ENCODE results near the gene HSPH1.
A peak's percentile ranks its signal among the peaks of the same experiment; 100 is the strongest.

The HSPH1 gene

DNA sequence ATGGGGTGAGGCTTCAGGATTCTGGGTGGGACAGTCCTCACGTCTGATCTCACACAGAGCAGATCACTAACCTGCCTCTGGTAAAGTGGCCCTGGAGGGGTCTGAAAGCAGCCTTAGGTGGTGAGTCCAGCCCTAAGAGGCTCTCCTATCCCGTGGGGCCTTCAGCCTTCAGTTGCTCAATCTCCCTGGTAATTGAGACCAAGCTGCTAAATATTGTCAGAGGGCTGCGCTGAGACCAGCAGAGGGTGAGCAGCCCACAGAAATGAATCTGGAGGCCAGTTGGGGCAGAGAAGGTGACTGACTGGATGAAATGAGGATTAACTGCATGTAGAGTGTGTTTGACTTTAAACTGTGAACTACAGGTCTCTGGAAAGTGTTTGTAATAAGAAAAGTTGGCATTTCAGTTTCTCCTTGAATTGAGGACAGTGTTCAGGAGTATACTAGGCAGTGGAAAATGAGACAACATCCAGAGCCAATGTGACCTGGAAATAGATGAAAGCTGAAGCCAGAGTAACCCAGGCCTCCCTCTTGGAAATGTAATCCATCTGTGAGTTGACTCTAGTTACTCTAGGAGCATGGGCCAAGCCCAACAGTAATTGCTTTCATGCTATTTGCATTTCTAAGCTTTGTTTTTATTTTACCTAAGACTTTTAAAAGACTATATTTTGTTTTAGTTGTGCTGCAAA, 14.3 kb upstream of the HSPH1 start:
- no peak for DNase-seq

DNA sequence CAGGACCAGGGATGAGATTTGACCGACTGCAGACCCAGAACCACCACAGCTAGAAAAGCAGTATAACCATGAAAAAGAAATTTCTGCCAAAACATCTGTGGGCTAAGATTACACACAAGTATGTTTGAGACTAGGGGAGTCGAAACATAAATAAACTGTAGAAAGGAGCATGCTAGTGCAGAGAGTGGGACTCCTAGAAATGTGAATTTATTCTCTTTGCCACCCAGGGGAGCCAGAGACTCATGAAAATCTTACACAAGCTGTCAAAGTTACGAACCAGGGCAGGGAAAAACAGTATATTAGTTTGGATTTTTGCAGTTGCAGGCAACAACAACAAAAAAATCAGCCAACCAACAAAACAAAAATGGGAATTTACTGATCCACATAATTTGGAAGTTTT, 12.3 kb upstream of the HSPH1 start:
- DNase-seq: peak; percentile 14

DNA sequence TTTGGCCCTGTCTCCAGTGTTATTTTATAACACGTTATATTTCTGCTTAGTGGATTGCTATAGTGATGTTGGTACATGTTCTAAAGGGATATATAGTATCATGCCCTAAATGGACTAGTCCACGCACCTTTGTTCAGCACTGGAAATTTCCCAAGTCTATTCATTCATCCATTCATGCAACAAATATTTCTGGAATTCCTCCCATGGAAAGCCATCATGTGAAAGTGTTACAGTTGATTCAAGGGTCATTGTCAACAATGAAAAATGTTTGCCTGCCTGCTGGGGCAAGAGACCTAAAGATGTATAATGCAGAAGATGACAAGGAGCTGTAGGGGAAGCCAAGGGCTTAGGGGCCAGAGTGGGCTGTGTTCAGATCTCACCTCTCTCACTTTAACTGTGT, 10.8 kb upstream of the HSPH1 start:
- DNase-seq: no peak

DNA sequence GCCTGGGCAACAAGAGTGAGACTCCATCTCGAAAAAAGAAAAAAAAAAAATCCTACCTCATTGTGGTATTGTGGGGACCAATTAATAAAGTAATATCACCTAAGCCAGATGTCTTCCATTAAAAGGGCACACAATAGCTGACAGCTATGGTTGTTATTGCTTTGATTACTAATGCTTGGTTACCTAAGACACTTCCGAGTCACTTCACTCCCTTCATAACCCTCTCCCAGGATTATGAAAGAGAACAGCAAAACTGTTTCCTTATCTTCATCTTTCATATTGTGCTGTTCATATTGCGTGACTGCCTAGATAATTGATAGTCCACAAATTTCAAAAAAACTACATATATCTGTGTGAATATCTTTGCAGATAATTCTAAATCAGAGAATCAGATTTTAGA, 10.3 kb upstream of the HSPH1 start:
- DNase-seq: no peak

DNA sequence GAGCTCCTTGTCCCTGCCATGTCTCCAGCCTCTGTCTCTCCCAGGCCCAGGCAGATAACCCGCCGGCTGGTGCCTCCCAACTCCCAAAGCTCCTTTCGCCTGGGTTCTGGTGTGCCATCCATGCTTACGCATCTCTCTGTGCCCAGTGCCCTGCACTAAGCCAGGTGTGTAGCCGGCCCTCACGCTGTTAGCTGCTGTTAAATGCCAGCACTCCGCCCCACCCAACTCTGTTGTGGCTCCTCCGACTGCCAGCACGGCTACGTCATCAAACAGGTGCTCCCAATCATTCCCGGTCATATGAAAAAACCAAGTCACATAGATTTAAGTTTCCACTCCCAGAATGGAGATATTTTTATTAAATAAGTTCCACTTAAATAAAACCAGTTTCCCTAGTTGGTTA, 7.0 kb upstream of the HSPH1 start:
- DNase-seq: no peak

DNA sequence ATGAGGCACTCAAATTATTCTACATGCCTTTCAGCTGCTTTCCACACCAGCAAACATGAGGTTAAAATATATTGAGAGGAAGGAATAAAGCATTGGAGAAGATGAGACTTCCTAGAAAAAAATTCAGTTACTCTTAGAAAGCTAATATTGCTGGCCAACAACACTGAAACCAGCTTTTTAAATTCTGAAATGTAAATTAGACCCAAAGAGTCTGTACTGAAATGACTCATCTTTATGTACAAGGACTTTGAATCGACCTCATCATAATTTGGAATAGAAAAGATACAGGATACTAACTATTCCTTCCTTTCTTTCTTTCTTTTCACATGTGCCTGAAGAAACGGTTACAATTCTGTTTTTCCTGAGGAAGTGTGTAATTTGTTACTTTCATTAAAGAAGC, 6.5 kb upstream of the HSPH1 start:
- no peak for DNase-seq

DNA sequence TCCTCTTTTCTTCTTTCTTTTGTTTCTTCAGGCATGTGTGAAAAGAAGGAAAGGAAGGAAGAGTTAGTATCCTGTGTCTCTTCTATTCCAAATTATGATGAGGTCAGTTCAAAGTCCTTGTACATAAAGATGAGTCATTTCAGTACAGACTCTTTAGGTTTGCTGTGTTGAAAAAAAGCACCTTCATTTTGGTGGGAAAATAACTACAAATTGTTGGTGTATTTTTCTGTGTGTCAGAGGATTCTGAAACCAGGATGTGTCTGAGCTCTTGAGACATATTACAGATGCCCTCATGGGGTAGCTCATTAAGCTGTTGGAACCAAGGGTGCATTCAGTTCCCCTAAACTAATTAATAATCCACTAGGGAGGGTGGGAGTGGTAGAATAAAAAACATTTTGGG, 5.8 kb upstream of the HSPH1 start:
- DNase-seq: no peak

DNA sequence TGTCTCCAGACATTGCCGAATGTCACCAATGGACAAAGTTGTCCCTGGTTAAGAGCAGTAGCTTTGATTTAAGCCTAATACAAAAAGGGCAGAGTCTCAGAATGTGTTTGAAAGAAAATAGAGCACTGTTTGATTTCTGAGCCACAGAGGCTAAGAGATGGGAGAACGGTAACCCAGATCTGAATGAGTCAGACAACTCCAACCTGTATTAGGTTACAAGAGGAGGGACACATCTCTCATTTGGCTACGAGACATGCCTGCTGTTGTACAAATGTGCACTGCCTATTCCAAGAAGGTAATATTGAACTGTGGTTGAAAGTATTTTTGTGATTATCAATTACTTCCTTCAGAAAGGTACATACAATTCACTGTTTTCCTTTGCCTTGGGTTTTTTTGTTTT, 4.9 kb upstream of the HSPH1 start:
- DNase-seq: no peak

DNA sequence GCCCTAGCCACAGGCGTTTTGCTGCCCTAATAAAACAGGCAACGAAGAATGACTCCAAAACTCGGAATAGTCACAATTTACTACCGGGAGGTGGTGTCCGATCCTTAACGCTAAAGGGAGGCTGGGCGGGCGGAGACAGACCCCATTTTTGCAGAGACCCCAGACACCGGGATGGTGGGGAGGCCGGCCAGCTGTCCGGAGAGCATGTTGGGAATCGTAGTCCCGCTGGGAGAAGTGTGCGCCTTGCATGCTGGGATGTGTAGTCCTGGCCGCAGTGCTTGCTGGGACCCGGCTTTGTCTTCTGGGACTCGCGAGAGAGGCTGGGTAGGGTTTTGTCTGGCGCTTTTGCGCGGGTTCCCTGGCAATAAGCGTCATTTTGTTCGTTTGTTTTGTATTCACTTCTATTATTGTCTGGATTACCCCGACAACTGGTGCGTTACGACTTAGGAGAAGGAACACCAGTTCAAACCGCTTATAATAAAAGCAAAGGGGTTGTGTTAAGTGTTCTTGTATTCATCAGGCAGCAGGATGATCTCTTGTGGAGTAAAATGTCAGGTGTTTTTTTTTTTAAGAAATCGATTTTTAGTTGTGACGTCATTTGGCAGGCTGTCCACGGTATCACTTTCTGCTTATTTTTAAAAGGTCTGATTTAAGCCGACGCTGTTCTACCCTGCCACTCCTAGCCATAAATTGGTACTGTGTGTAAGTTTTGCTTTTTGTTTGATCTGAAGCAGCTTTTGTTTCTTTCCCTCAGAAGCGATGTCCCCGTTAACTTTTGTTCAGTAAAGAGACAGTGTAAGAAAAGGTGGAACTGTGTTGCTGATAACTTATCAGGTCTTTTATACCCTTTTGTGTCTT, 676 bp upstream of the HSPH1 start:
- DNase-seq: peak; percentile 99

DNA sequence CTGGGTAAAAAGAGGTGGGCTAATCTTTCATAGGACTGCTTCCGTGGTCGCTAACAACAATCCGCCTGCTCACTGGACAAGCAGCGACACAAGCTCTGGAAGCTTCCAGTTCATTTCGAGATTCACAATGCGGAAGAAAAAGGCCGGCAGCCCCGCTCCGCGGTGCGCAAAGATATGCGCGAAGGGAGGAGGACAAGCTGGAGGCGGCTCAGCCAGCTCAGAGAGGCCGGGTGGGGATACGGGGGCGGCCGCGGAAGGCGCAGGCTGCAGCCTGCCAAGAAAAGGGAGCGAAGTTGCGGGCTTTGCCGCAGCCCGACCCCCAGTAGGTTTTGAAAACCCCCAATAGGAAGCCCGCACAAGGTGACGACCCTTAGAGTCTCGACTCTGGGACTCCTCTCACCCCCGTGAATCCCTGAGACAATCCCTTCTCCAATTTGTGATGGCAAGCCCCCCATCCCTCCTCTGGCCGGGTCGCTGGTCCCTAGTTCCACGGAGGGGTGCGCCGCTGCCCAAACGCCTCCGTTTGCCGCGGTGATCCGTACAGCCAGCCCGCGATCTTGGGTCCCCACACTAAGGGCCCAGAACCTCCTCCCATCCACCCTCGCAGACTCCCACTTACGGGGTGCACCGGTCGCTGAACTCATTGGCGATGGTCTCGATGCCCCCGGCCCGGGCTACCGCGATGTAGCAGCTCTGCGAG, 697 bp downstream of the HSPH1 start:
- peak; percentile 62 for DNase-seq

DNA sequence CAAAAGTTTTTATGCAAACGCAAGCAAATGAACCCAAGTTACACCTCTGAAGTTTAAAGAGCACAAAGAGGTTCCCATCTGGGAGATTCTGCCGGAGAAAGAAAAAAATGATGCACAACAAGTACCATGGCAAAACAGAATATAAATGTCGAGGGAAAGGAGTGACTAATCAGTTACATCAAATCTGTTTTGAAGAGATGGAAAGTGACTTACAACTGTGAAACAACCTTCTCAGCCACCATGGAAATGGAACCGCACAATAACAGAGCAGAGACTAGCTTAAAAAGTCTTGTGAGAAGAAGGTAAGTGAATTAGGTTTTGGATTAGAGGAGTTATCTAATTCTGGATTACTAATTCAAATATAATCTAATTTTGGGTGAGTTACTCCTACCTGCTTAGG, 2.4 kb downstream of the HSPH1 start:
- DNase-seq: peak; percentile 56

DNA sequence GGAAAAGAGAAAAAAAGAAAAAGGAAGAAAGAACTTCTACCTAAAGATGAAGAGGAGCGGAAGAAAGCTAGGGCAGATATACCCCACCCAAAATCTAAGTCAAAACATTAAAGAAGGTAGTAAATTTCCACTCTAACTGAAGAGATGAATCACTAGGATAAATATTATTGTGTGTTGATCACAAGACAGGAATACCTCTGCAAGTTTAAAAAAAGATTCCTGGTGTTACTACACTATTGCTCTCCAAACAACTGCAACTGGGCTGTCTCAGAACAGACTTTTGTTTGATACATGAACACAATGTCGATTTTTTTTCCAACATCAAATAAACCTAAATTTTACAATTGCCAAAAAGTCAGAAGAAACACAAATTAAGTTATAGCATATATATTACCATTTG, 6.8 kb downstream of the HSPH1 start:
- no peak for DNase-seq

DNA sequence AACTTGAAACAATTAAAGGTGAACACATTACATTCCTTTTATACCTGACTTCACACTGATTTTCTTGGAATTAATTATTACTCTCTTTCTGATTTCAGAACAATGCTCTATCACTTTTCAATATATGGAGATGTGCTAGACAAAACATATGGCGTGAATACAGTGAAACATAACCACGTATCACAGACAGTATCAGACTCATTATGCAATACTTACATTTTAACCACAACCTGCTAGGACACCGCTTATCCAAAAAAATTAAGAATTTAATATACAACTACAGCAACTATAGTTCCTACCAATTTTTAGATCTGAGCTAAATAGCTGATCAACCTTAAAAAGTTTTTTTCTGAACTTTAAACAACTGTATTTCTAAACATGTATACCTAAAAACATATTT, 9.9 kb downstream of the HSPH1 start:
- DNase-seq: no peak

DNA sequence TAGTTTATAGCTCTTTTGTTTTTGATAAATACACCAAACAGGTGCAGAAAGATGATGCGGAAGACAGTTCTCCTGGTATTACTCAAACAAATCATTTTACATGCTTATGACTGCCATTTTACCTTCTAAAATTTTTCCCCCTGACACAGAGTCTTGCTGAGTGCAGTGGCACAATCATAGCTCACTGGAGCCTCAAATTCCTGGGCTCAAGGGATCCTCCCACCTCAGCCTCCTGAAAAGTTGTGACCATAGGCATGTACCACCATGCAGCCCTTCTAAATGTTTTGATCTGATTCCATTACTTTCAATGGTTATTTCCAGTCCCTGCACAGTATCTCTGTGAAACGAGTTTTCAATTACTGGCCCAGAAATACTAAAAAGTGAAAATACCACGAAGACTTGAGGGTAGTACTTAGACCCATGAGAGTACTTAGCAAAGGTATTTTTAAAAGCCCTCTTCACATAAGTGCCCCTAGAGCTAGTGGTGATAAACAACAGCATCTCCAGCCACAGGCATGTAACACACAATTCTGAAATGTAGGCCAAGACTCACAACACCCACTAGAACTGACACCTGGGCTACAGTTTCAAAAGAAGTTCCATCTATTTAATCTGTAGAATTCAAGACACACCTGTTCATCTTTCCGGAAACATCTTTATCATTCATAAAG, 11.3 kb downstream of the HSPH1 start:
- no peak for DNase-seq

DNA sequence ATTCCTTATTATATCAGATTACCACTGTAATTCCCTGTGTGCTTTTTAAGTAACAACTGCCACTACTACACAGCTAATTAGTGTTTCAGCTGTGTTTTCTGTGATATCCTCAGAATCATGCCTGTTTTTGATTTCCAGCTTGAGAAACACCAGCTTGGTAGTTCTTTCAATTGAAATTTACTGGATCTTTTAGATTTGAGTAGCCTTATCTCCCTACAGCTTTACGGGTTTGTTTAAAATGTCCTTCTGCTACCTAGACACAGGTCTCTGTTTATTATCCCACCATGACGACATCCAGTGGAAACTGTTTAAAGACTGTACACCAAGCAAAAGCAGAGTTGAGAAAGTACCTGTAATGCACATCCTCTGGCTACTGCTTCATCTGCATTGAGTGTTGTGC, 12.1 kb downstream of the HSPH1 start:
- no peak for DNase-seq

DNA sequence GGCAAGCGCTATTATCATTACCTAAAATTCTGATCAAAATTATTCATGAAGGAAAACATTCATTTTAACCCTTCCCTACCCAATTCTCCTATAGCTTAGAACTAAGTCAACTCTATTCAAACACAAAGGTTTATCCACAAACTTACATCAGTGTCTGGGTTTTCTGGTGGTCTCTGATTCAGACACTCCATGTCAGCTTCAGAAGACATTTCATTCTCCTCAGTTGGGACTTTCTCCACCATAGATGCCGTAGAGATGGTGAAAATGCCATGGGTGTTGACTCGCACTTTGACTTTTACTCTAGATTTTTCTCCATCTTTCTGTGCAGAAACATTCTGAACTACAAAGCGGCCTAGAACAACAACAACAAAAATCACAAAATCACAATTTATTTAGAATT, 16.3 kb downstream of the HSPH1 start:
- DNase-seq: no peak

DNA sequence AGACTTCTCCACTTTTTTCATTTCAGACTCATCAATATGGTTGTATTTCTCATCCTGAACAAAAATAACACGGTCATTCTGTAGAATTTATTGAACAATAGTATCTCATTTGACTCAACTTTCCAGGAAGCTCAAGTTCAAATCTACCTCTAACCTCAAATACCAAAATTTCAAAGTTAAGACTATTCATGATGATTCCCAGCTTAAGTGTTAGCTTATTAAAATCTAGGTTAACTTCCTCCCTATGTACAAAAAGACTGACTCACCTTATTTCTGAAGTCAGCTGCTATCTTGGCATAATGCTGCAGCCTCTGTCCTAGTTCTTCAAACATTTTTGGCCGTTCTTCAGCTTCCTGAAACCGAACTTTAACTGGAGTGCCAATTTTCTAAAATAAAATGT, 23.2 kb downstream of the HSPH1 start:
- DNase-seq: no peak

DNA sequence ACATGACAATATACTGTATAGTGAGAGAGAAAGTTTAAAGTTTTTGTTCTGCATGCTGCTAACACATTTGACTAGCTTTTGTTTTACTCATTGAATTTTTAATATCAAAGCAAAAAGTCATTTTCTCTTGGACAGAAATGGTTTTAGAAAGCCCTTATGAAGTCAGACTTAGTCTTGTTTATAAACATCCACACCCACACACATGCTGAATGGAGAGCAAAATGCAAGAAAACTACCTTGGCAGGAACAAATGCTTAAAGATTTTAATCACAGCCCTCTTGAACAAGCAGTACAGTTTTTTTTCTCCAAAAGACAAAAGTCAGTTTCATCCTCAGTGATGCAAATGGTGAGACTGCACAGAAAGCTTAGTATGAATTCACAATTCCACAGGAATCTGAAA, 25.0 kb downstream of the HSPH1 start:
- no peak for DNase-seq

DNA sequence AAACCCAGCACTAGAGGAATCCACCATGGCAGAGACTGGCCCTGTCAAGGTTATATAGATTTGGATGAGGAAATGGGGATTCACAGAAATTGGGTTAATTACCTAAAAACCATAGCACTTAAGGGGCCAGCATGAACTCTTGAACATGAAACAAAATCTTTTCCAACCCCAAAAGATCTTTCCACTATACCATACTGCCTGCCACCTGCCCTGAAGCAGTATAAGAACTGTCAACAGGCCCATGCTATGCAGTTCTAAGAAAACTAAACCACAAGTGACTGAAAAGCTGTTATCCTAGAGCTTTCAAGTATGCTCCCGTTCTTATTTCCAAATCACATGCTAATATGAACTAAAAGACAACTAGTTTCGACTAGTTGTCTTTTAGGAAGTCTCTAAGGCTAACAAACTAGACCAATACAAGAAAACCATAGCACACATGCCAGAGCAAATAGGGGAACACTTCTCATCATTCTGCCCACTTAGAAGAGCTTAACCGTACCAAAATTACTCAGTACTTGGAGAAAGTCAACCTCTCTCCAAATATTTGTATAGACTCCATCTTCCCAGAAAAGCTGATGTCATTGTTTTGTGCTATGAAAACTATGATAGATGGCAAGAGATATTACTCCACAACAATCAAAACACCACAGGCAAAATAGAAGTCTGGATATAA, 27.5 kb downstream of the HSPH1 start:
- no peak for DNase-seq

DNA sequence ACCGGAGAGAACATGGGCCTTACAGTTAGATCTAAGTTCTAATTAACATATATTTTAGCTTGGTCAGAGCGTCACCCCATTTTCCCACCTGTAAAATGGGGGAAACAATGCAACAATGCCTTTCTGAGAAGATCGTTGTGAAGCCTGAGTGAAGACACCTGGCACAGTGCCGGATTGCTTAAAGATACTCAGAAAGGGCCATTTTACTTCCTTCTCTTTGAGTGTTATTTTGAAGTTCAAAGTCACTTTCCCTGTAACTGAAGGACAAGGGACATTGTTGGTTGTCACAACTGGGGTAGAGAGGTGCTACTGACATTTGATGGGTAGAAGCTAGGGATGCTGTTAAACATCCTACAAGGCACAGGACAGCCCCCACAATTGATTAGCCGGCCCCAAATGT, 28.1 kb downstream of the HSPH1 start:
- no peak for DNase-seq

DNA sequence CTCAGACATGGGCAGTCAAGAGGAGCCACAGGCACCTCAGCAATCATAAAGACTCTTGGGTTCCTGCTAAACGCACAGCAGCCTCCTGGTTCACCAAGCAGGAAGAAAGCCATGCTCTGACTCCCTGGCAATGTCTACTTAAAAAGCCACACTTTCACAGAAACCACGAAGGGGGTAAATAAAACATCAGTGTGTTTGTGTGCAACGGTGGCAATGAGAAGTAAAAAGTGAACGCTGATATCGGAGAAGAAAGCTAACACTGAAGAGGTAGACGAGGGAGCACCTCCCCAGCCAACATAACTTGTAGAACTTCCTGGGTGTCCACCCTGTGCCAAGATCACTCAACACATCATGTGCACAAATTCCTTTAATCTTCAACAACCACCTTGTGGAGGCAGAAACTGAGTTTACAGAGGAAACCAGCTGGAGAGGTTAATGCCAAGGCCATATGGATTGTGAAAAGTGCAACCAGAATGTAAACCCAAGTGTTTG, 30.2 kb downstream of the HSPH1 start:
- no peak for DNase-seq

DNA sequence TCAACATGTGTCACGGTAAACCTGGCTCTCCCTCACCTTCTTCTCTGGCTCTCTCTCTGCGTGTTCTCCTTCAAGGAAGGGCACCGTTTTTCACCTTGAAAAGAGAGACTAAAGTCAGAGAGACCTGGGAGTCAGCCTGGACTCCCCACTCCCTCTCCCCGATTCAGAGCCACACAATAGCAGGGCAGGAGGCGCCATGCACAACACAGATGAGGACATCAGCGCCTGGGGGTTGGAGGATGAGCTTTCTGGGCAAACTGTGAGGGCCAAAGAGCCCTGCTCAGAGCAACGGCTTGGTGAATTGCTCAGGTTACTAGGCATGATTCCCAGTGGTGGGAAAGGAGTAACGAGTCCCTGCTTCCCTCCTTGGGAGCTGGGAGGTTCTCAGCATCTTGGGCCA, 32.3 kb downstream of the HSPH1 start:
- no peak for DNase-seq

DNA sequence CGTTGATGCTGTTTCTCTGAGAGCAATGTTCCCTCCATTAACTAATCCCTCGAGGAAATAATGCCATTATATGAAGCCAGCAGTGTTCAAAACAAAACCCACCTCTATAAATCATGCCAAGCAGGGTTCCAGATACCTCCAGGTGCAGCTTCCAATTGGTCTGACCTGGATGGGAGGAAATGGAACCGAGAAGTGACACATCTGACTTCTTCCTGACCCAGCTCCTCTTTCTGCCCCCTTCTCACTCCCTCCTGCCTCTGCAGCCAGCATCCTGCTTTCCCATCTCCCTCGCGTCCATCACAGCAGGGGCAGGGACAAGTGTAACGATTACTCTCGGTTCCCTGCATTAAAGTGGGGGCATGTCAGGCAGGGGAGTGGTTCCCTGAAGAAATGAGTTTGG, 37.5 kb downstream of the HSPH1 start:
- DNase-seq: peak; percentile 67
